Stimulated activated CD4-positive, alpha-beta T cell treated with anti-CD3 and anti-CD28 coated beads, Interleukin-12 subunit alpha, Interleukin-12 subunit beta, amount 100 ng/mL, for 4 hours (primary cell): Measurements from ENCODE around the gene CD48.
A peak's percentile ranks its signal among the peaks of the same experiment; 100 is the strongest.
"Not testable (repeated sequence)": the region's sequence is repeated elsewhere in the genome, so short reads cannot be mapped to it uniquely, and the experiment has no call there.

ENCODE experiments used
- DNase-seq: peaks from one replicate; pipeline ENCODE4 v3.0.0-alpha.2; 2020

Gene CD48

DNA sequence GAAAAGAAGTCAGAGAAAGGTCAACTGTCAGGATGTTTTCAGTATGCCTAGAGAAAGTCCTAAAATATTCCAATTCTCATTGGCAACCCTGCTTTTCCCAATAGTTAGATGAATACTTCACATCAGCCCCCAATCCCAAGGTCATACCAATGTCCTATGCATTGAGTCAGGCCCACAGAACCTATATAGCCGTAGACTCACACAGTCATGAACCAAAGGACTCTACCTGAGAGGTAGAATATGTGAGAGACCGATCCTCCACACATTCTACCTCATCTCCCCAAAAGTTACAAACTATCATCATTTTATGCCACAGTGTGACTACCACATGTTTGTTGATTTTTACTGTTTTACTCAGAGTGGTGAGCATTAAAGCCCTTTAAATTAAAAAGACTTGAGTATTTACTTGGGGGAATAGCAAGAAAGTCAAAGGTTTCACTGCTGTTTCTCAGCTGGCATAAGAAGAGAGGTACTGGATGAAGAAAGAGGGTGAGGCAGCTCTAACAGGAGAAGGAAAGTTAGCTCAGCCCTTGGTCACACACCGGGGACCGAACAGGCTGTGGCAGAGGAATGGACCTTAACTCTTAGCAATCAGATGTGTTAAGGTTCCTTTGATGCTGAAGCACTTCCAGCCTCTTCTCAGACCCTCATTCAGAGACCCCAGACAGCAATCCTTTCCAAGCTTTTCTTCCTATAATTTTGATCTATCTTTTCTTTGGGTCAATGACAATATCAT is 937 bp downstream of the CD48 start:
- DNase-seq = no peak

DNA sequence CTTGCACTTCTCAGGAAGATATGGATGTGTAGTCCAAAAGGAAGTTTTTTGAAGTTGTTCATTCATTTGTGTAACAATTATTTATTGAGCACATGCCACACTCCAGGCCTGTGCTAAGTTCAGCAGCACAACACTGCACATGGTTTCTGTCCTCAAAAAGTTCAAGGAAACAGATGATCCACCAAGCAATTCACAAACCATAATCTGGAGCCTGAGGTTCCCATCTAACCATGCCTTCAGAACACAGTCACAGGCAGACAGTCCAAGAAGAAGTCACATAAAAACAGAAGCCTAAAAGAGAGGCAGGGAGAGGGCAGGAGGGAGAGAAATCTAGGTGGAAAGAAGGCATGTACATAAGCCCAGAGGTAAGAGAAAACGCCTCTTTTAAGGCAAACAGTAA is 1.9 kb downstream of the CD48 start:
- DNase-seq = no peak

DNA sequence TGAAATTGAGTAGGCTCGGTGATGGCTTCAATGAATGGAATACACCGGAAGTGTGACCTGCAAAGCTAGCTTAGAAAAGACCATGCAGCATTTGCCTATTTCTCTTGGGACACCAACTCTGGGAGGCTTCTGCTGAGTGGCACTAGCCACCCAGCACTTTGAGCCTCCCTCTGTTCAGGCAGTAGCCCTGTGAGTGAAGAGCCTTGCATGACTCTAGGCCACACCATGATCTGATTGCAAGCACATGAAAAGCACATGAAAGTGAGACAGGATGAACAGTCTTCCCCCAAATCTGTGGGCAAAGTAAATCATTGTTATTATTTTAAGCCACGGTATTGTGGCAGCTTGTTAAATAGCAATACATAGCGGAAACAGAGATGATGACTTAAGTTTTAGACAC is 2.8 kb downstream of the CD48 start:
- DNase-seq = no peak

DNA sequence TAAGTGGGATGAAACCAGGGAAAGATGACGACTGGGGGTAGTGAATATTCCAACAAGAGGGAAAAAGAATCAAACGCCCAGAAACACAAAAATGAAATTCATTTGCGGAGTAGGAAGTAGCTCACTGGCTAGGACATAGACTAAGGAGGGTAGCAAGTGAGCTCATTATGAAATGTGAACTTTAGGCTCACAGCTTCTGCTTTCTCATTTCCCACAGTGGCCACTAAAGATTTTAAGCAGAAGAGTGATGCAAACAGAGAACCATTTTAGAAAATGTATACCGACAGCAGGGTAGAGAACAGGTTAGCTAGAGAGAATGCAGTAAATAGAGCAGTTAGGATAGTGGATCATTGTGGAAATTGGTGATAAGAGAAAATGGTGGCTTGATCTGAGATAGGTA is 3.5 kb downstream of the CD48 start:
- no peak for DNase-seq

DNA sequence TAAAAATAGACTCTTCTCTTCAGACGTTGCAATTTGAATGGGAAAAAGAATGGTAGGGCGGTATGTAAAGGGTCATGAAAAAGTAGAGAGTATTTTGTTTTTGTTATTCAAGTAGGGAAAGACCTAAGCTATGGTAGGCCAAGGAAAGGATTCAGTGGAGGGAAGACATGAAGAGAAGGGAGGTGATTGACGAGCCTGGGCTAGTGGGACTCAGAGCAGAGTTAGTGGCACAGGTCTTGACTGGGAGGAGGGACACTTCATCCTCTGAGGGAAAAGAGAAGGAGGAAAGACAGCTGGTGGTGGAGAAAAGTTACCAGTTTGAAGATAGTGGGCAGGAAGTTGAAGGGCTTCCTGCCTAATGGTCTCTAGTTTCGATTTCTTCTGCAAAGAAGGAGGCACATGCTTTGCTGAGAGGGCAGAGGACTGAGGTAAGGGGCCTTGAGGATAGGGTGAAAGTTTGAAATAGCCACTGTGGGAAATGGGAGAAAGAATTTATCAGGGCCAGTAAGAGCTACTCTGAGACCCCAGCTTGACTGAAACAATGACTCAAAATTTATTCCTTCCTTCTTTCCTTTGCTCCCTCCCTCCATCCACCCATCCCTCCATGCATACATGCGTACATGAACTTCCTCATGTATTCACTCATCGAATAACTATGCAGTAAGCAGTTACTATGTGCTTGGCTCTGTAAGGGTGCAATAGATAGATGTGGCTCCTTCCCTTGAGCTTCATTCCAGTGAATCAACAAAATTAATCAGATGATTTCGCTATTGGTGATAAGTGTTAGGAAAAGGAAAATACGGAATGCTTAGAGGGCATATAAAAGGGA is 4.2 kb downstream of the CD48 start:
- DNase-seq = no peak

DNA sequence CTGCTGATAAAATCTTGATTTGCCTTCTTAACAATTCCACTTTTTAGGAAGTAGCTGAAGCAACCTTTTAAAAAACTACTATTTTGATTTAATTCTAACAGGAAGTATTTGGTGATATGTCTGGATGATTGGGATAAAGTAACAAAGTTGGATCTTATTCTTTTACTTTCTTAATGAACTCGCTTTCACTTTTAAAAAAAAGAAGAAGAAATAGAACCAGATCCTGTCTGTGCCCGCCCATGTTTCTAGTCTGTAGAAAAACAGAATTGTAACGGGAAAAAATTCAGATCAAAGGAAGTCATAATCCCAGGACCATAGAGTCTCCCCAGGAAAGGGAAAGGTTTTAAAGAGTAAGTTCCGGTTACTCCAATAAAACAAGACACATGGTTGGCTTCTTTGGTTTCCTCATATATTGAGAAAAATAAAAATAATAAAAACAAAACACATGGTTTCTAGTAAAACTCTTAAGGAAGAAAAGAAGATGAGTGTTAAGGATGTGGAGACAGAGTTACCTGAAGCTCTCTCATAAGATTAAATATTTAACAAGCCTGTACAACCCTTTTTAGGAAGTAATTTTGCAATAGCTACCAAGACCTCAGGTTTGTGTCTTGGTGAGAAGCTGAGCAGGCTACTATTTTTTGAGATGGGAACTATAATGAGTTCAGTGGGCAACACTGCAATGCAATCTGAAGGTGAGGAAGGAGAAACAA is 4.9 kb downstream of the CD48 start:
- no peak for DNase-seq

DNA sequence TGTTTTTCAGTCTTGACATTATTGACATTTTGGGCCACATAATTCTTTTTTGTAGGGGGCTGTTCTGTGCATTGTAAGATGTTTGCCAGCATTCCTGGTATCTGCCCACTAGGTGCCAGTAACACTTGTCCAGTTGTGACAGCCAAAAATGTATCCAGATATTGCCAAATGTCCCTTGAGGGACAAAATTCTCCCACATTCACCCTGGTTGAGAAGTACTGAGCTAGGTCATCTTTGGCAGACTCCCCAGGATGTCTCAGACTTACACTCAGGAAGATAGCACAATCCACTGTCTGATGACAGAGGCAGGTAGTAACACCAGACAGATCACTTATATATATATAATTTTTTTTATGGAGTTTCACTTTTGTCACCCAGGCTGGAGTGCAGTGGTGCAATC is 5.9 kb downstream of the CD48 start:
- DNase-seq = no peak

DNA sequence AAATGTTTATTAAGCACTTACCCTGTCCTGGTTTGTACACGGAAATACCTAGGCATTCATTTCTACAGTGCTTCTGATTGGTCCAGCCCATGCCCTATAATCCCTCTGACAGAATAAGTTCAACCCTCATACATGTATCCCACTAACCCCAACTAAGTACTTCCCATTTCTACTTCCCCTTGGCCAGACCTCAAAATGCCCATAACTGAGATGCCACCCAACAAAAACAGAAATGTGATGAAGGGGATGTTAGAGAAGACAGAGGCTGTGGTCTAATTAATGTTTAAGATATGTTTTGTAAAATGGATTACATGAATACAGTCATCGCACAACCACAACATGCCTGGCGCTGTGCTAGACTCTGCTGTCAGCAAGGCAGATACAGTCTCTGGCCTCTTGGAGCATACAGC is 6.4 kb downstream of the CD48 start:
- DNase-seq = not testable (repeated sequence)

DNA sequence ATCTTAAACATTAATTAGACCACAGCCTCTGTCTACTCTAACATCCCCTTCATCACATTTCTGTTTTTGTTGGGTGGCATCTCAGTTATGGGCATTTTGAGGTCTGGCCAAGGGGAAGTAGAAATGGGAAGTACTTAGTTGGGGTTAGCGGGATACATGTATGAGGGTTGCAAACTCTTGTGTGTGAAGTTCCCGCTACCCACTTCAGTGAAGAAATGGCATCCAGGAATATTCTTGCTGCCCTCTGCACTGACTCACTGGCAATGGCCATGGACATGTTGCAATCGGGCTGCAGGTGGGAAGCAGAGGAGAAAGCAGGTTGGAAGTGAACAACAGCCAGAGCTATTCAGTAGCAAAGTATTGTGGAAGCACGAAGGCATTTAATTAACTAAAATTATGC is 7.4 kb downstream of the CD48 start:
- no peak for DNase-seq

DNA sequence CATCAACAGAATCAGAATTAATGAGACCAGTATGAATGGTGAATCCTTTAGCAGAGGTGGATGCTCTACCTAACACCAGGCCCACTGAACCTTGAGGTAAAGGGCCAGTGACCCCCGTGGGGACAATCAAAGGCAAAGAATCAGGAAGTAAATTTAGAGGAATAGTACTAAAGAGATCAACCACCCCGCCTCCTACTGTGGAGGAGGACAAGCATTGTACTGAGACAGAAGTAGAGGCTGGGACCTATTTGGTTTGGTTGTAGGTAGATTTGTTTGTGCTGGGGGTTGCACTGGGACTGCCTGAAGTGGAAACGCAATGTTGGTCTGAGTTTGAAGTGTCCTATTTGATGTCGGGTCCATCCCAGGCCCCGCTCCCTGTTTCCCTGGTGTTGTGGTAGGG is 9.5 kb downstream of the CD48 start:
- no peak for DNase-seq

DNA sequence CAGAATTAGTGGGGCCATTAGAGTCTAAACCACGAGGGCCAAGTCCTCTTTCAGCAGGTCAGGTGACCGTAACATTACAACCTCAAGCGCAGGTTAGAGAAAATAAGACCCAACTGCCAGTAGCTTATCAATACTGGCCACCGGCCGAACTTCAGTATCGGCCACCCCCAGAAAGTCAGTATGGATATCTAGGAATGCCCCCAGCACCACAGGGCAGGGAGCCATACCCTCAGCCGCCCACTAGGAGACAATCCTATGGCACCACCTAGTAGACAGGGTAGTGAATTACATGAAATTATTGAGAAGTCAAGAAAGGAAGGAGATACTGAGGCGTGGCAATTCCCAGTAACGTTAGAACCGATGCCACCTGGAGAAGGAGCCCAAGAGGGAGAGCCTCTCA is 19.2 kb downstream of the CD48 start:
- DNase-seq = not testable (repeated sequence)

DNA sequence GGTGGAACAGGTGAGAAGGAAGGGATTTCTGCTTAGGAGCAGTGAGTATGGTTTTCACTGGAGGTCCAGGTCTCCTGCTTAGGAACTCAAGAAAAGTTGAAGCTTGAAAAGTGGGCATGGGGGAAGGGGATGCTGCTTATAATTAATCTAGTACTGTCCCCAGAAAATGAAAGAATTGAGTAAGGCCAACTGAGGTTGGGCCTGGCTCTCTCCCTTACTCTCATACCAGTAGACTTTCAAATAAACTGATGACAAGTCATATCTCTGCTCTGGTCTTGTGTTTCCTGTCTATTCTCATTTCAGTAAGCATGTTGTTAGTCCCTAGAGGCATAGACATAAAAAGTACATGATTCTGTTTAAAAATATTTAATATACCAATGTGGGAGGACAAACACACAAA is 26.4 kb downstream of the CD48 start:
- DNase-seq = no peak

DNA sequence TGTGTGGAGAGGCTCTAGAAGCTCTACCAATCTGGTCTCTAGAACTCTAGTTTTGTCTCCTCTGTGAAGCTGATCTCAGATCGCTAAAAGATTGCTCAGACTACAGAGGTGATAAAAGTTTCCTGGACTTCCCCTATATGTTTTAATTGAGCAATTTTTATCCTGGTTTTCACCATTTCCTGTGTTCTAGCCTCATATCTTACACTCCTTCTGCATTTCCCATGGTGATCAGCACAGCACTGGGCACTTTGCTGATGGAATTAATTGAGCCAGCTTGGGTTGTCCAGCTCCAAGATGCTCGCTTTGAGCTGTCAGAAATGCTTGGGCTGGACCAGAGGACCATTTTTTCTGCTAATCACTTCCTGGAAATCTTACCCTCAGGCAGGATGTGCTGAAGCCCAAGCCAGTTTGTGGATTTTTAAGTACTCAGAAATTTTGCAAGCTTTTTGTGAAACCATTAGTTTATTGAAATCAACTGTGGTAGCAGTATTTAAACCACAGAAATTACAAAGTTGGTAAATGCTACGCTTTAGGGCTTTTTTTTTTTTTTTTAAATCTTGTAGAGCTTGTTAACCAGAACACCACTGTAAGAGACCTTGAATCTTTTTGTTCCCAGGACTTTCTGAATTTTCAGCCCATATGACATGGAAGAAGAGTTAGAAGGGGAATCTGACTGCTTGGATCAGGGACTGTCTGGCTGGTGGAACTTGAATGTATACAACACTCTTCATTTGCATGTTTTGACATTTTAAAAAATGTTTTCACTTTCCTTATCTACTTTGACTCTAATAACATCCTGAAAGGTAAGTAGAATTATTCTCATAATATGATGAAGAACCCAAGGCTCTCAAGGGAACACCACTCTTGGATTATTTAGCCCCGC is 28.4 kb downstream of the CD48 start:
- DNase-seq = no peak

DNA sequence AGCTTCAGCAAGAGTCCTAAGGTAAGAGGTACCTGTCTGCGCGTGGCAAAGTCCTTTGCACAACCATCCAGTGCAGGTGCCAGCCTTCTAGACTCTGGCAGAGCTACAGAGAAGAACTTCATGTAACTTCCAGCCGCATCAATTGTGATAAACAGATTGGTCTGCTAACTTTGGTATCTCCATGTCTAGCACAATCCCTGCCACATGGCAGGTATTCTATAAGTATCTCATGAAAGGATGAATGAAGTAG is 29.8 kb downstream of the CD48 start:
- no peak for DNase-seq

DNA sequence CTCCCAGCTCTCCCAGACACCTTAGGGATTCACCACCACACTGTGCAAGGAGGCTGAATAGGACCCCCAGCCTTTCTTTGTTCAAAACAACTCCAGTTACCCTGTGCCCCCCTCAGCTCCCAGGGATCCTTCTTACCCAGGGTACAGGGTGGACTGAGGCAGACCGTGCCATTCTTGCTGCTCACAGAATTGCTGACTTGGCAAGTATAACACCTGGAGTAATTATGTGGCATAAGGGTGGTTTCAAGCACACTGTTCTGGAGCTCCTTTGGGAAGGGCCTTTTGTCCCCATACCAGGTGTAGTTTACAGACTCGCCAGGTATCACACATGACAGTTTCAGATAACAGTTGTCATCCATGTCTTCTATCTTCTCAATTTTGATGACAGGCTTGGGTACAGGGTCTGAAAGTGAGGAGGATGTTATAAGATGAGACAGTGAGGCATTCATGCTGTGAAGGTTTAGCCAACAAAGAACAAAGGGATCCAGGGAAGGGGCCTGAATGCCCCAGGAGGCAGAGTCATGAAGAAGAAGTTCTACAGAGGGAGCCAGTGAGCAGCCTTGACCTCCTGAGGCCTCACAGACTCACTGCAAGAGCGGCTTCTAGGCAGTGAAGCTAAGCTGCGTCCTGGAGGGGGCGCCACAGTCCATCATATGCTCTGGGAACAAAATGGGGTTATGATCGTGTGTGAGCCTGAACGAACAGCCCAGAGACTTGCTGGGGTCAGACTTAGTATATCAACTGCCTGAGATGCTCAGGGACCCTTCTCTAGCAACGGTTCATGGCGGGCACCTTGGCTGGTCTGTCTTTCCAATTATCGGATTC is 30.3 kb downstream of the CD48 start:
- peak; percentile 84 for DNase-seq

DNA sequence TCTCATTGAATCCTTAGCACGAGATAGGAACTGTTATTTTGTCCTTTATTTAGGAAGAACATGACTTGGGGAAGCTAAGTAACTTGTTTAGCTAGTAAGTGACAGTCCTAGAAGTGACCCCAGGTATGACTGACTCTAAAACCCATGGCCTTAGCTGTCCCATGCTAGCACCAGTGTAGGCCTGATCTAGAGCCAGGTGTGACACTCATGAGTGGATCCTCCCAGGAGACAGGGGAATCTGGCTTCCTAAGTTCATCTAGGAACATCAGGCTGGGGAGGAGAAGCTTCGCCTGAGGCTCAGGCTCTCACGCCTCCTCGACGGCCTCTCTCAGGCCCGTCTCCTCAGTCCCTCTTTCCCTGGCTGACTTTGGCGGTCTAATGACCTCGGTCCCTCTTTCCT is 31.2 kb downstream of the CD48 start:
- no peak for DNase-seq

DNA sequence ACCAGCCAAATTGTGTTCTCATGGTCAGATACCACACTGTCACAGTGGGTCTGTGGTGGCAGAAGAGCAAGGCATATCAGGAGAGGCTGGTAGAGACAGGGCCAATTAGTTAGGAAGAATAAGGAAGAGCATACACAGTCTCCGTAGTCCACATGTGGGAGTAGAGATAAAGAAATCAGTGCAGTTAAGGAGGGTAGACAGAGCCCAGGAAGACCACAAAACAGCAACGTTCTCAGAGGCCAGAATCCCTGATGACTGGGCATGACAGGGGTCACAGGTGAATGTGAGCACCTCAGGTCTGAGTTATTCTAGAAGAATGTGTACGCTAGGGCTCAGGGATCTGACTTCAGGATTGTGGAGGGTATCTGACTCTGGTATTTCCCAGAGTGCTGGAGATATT is 31.7 kb downstream of the CD48 start:
- no peak for DNase-seq

DNA sequence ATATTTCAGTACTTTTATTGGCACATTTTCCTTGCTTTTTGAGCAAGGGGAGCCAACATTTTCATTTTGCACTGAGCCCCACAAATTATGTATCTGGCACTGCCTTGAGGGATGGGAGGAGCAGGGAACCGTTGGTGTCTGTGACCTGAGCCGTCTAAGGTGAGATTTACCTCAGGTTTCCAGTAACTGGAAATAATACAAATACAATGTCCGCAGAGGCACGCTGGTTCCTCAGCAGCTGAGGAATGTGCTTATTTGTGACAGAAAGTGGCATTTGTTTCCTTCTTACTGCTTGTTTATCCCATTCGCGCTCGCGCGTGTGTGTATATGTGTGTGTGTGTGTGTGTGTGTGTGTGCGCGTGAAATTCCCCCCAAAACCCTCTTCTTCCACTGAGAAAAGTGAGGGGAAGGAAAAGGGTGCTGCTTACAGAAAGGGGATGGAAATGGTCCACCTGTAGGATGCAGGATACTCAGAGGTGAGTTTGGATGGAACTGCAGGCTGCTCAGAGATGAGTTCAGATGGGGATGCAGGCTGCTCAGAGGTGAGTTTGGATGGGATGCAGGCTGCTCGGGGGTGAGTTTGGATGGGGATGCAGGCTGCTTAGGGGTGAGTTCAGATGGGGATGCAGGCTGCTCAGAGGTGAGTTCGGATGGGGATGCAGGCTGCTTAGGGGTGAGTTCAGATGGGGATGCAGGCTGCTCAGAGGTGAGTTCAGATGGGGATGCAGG is 34.6 kb downstream of the CD48 start:
- no peak for DNase-seq

DNA sequence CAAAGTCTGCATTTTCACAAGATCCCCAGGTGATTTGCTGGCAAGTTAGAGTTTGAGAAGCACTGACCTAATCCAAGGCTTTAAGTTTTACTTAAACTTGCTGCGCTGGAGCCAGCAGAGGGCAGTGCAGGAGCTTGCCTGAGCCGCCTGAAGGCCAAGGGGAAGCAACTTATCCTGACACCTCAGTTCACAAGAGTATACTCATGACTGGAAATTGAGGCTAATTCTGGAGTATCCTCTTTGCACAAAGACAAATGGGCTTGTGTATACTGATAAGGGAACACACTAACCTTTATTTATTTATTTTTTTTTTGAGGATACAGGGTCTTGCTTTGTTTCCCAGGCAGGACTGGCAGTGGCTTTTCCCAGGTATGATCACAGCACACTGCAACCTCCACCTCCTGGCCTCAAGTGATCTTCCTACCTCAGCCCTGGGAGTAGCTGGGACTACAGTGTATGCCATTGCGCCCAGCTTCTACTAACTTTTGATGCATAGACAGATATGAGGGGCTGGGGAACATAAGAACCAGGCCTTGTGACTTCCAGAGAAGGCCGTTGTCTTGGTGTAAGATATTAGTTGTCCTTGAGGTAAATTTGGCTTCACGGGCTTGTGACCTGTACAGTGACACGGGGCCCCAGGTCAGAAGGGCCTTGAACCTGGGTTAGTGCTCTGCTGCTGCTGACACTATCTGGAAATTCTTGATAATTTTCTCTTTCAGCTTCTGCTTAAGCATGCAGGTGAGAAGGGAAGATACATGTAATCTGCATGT is 35.8 kb downstream of the CD48 start:
- DNase-seq = peak; percentile 70

DNA sequence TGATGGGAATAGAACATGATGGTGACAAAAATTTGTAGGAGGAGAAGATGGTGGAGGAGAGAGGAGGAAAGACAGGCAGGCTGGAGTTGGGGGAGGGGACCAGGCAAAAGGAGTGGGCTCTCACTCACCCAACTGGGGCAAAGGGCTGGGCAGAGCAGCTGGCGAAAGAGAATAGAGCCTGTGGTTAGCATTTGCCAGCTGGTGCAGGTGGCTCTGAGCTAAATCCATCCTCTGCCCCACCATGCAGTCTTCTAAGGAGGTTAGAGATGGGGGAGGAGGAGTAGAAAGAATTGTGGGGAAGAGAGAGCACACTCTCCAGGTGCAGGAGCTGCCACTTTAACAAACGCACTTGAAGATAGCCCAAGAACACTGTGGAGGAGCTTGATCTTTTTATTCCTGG is 37.2 kb downstream of the CD48 start:
- no peak for DNase-seq
